SK-N-SH treated with all-trans-retinoic acid at 6 μM for 48 hours (cell line): ENCODE results near the gene CCDC188.

ENCODE experiments used
- ATAC-seq: fragments of 200-7000 bp; cut with Tn5 transposase; 3 replicates; pipeline ENCODE4 v1.9.1; 2020; ENCODE audit warnings: mild to moderate bottlenecking, moderate library complexity
- ARNTL ChIP-seq: fragments of 450-650 bp; formaldehyde crosslinking; IDR thresholded peaks from 2 replicates; pipeline ENCODE4 v1.5.0; 2020; ENCODE audit warnings: low read depth, mild to moderate bottlenecking, moderate library complexity, borderline replicate concordance
- BACH2 ChIP-seq: fragments of 250-450 bp; sonication (Bioruptor Pico); IDR thresholded peaks from 2 replicates; pipeline ENCODE4 v1.9.0; 2021; ENCODE audit warnings: mild to moderate bottlenecking, borderline replicate concordance
- CSDC2 ChIP-seq: fragments of 250-450 bp; sonication (Bioruptor Pico); IDR thresholded peaks from 2 replicates; pipeline ENCODE4 v1.5.0; 2020; ENCODE audit warnings: mild to moderate bottlenecking, moderate library complexity
- ESRRG ChIP-seq: fragments of 250-450 bp; sonication (Bioruptor Pico); IDR thresholded peaks from 2 replicates; pipeline ENCODE4 v1.6.1; 2021; ENCODE audit warnings: mild to moderate bottlenecking
- ISL1 ChIP-seq: fragments of 250-450 bp; sonication (Bioruptor Pico); IDR thresholded peaks from 2 replicates; pipeline ENCODE4 v2.1.2; 2022; ENCODE audit warnings: mild to moderate bottlenecking, moderate library complexity
- OSR1 ChIP-seq: fragments of 250-450 bp; sonication (Bioruptor Pico); IDR thresholded peaks from 2 replicates; pipeline ENCODE4 v1.8.0; 2022; ENCODE audit warnings: moderate library complexity, mild to moderate bottlenecking, inconsistent platforms
- POU6F1 ChIP-seq: fragments of 250-450 bp; sonication (Bioruptor Pico); IDR thresholded peaks from 2 replicates; pipeline ENCODE4 v1.8.0; 2021; ENCODE audit warnings: low read depth, mild to moderate bottlenecking, moderate library complexity, borderline replicate concordance
- PPARA ChIP-seq: fragments of 250-450 bp; sonication (Bioruptor Pico); IDR thresholded peaks from 2 replicates; pipeline ENCODE4 v1.5.0; 2020; ENCODE audit warnings: mild to moderate bottlenecking, borderline replicate concordance
- RARB ChIP-seq: fragments of 250-450 bp; sonication (Bioruptor Pico); IDR thresholded peaks from 2 replicates; pipeline ENCODE4 v1.8.0; 2021; ENCODE audit warnings: mild to moderate bottlenecking, moderate library complexity
- SNAI2 ChIP-seq: fragments of 250-450 bp; sonication (Bioruptor Pico); IDR thresholded peaks from 2 replicates; pipeline ENCODE4 v1.5.0; 2020; ENCODE audit warnings: mild to moderate bottlenecking, moderate library complexity
- TCF4 ChIP-seq: fragments of 250-450 bp; sonication (Bioruptor Pico); IDR thresholded peaks from 2 replicates; pipeline ENCODE4 v1.8.0; 2021; ENCODE audit warnings: mild to moderate bottlenecking, moderate library complexity, borderline replicate concordance
- TSHZ2 ChIP-seq: fragments of 250-450 bp; sonication (Bioruptor Pico); IDR thresholded peaks from 2 replicates; pipeline ENCODE4 v1.5.0; 2020; ENCODE audit warnings: mild to moderate bottlenecking, moderate library complexity
- ZC3H10 ChIP-seq: fragments of 250-450 bp; sonication (Bioruptor Pico); IDR thresholded peaks from 2 replicates; pipeline ENCODE4 v1.5.1; 2021; ENCODE audit warnings: mild to moderate bottlenecking, moderate library complexity
- ZFP30 ChIP-seq: fragments of 450-650 bp; formaldehyde crosslinking; IDR thresholded peaks from 2 replicates; pipeline ENCODE4 v1.5.0; 2022; ENCODE audit warnings: mild to moderate bottlenecking, moderate library complexity
- ZNF565 ChIP-seq: fragments of 450-650 bp; formaldehyde crosslinking; conservative IDR thresholded peaks from 2 replicates; pipeline ENCODE4 v1.5.0; 2020; ENCODE audit warnings: low read depth, mild to moderate bottlenecking, moderate library complexity
- ZNF70 ChIP-seq: fragments of 450-650 bp; formaldehyde crosslinking; IDR thresholded peaks from 2 replicates; pipeline ENCODE4 v1.5.0; 2020; ENCODE audit warnings: mild to moderate bottlenecking, moderate library complexity
- ZNF8 ChIP-seq: fragments of 450-650 bp; formaldehyde crosslinking; IDR thresholded peaks from 2 replicates; pipeline ENCODE4 v1.5.0; 2020; ENCODE audit warnings: mild to moderate bottlenecking, moderate library complexity
- TF ChIP-seq, protein P1 (sequence below): fragments of 250-450 bp; sonication (Bioruptor Pico); IDR thresholded peaks from 2 replicates; pipeline ENCODE4 v1.5.1; 2020; ENCODE audit warnings: low read depth, mild to moderate bottlenecking, moderate library complexity
- TF ChIP-seq, protein P2 (sequence below): fragments of 250-450 bp; sonication (Bioruptor Pico); IDR thresholded peaks from 2 replicates; pipeline ENCODE4 v1.5.1; 2021; ENCODE audit warnings: mild to moderate bottlenecking, moderate library complexity

Gene CCDC188

GRCh38 chr22:20194681-20195593 is 44.1 kb upstream of the CCDC188 start:
- TF ChIP-seq SNAI2 (CRISPR knock-in tag) (no peak), ZFP30 (CRISPR knock-in tag) (no peak)
- no peak for ATAC-seq

DNA sequence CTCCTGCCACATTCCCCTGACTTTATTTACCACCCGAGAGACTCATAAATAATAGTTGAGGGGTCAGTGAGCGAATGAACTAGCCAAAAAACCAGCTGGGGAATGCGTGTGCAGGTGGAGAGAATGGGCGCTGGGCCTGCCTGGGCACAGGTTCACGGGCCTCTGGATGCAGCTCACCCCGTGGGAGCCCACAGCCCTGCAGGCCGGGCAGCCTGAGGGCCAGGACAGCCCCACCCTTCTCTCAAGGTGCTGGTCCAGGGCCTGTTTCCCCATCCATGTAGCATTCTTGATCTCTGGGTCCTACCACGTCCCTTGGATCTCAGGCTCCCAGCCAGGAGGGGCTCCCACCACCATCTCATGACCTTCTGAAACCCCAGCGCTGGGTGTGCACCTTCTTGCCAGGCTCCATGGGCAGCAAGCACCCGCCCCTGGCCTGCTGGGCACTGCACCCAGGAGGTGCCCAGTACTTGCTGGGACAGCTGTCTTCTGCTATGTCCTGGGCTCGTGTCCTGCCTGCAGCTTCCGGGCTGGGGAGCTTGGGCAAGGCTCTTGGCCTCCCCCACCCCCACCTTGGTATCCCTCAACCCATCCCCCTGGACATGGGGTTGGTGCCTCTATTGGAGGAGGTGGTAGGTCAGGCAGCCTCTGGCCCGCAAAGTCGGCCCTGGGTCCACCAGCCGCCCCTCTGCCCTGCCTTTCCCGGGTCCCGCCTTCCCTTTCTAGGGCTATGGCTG is 43.1 kb upstream of the CCDC188 start:
- no peak for TF ChIP-seq ZFP30 (CRISPR knock-in tag)
- ATAC-seq: no peak

GRCh38 chr22:20192972-20193760 is 42.3 kb upstream of the CCDC188 start:
- TF ChIP-seq PPARA (CRISPR knock-in tag) (no peak), ZNF70 (CRISPR knock-in tag) (no peak), ZNF565 (CRISPR knock-in tag) (no peak), TCF4 (CRISPR knock-in tag) (no peak), ARNTL (no peak), ZC3H10 (no peak), ESRRG (CRISPR knock-in tag) (no peak), TSHZ2 (CRISPR knock-in tag) (no peak), CSDC2 (CRISPR knock-in tag) (no peak), ISL1 (CRISPR knock-in tag) (no peak), RARB (CRISPR knock-in tag) (no peak), OSR1 (no peak), BACH2 (CRISPR knock-in tag) (no peak), SNAI2 (CRISPR knock-in tag) (no peak), ZFP30 (CRISPR knock-in tag) (no peak), ZNF8 (CRISPR knock-in tag) (no peak), POU6F1 (CRISPR knock-in tag) (no peak)
- TF ChIP-seq, protein P1, sequence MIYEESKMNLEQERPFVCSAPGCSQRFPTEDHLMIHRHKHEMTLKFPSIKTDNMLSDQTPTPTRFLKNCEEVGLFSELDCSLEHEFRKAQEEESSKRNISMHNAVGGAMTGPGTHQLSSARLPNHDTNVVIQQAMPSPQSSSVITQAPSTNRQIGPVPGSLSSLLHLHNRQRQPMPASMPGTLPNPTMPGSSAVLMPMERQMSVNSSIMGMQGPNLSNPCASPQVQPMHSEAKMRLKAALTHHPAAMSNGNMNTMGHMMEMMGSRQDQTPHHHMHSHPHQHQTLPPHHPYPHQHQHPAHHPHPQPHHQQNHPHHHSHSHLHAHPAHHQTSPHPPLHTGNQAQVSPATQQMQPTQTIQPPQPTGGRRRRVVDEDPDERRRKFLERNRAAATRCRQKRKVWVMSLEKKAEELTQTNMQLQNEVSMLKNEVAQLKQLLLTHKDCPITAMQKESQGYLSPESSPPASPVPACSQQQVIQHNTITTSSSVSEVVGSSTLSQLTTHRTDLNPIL (CRISPR knock-in tag): no peak
- TF ChIP-seq, protein P2, sequence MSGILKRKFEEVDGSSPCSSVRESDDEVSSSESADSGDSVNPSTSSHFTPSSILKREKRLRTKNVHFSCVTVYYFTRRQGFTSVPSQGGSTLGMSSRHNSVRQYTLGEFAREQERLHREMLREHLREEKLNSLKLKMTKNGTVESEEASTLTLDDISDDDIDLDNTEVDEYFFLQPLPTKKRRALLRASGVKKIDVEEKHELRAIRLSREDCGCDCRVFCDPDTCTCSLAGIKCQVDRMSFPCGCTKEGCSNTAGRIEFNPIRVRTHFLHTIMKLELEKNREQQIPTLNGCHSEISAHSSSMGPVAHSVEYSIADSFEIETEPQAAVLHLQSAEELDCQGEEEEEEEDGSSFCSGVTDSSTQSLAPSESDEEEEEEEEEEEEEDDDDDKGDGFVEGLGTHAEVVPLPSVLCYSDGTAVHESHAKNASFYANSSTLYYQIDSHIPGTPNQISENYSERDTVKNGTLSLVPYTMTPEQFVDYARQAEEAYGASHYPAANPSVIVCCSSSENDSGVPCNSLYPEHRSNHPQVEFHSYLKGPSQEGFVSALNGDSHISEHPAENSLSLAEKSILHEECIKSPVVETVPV (CRISPR knock-in tag): no peak
- no peak for ATAC-seq
